Cardiac fibroblast (primary cell): Measurements from ENCODE around the gene HDAC10.

Experiments
- DNase-seq, 2 donors: peaks; one replicate each; pipeline versions ENCODE4 v3.0.0 to v3.0.0-alpha.2; 2010; ENCODE audit warnings: low read depth in 2 of 2
- H3K4me3 ChIP-seq, 2 donors: replicated peaks in 1 of 2; 1 replicate in 1 of 2; 2 replicates in 1 of 2; pipeline ENCODE4 v1.5.1; 2011; ENCODE audit warnings: low read depth in 2 of 2, low read length in 2 of 2, mild to moderate bottlenecking in 2 of 2, moderate library complexity in 1 of 2
- CTCF ChIP-seq: IDR thresholded peaks from one replicate; pipeline ENCODE4 v1.5.1; 2011; ENCODE audit warnings: low read depth, mild to moderate bottlenecking, low read length, inconsistent platforms

Gene HDAC10

GRCh38 chr22:50264104-50264745 lies 13.2 kb upstream of the HDAC10 start:
- no peak for DNase-seq
- TF ChIP-seq CTCF: no peak
- H3K4me3 ChIP-seq: no peak overlapping the region

- H3K4me3 ChIP-seq: no peak overlapping the region
- TF ChIP-seq CTCF: no peak
- DNase-seq: no peak
Observed at GRCh38 chr22:50262973-50263617, 12.0 kb upstream of the HDAC10 start.

- no peak overlapping the region for H3K4me3 ChIP-seq
- no peak for DNase-seq
- TF ChIP-seq CTCF: no peak
Observed at GRCh38 chr22:50262460-50262911, 11.4 kb upstream of the HDAC10 start.

DNA sequence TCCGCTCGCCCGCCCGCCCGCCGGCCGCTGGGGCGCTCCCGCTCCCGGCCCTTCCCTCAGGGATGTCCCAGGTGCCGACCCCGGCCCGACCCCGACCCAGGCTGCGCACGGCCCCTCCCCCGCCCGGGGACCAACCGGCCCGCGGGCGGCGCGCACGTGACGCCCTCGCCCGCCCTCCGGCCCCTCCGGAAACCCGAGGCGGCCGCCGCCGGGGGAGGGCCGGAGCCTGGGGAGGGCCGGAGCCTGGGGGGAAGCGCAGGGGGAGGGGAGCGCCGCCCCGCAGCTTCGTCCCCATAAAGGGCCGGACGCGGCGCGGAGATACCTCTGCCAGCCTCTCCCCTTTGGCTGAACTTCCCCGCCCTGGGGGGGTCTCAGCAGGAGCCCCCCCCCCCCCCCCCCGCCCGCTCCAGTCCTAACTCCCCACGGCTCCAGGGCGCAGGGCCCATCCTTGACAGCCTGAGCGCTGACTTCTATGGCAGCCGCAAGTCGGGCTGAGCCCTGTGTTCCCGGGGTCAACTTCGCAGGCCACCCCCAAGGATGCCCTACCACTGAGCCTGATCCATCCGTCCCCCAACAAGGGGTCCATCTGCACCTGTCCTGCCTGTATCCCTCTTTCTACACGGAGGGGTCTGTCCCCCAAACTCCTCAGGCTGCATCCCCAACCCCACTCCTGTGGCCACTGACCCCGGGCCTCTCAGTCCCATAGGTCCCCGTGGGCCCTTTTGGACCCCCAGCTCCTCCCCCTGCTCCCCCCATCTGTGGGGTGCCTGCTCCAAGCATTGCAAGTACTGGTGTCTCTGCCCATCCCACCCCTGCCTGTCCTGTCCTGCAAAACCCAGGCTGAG lies 10.8 kb upstream of the HDAC10 start, which contains the start of gene MAPK12:
TSS of gene MAPK12 (minus strand) at position 69 of the 845 bp plus-strand sequence. CDS start 174 bp downstream, outside the sequence.
- peak within 1 kb of the TSS; percentile 63 to 72 for H3K4me3 ChIP-seq
- DNase-seq: peak in 1 of 2 donors; percentile 64
- no peak for TF ChIP-seq CTCF

GRCh38 chr22:50260801-50261614 lies 9.9 kb upstream of the HDAC10 start:
- TF ChIP-seq CTCF: no peak
- peak overlapping the region; percentile 63 to 72 for H3K4me3 ChIP-seq

GRCh38 chr22:50260434-50260800 lies 9.4 kb upstream of the HDAC10 start:
- peak overlapping the region; percentile 63 to 72 for H3K4me3 ChIP-seq
- no peak for TF ChIP-seq CTCF

More at GRCh38 chr22:50260801-50261614, 9.9 kb upstream of the HDAC10 start:
- peak; percentile 69 to 71 for DNase-seq

More at GRCh38 chr22:50260434-50260800, 9.4 kb upstream of the HDAC10 start:
- no peak for DNase-seq
